ENCODE results near the gene BMP7.

The BMP7 gene

DNA sequence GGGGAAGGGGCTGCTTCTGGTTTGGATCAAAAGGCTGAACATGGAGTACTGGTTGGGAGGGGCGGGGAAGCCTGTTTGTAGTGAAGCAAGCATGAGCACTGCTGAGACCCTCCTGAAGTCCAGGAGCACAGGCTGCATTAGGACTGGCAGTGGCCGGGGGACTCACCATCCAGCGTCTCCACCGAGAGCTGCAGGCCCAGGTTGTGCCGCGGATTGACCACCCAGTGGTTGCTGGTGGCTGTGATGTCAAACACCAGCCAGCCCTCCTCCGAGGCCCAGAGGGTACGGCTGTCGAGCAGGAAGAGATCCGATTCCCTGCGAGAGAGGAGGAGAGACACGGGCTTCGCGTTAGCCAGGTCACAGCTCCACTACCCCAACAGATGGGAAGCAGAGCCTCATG, 64.1 kb downstream of the BMP7 start:
- TF ChIP-seq ZC3H10 (CRISPR knock-in tag; IDR thresholded peaks at IDR 0.05) (no peak), OSR1 (CRISPR knock-in tag; IDR thresholded peaks at IDR 0.05) (no peak), ZNF70 (CRISPR knock-in tag; IDR thresholded peaks at IDR 0.05) (no peak), ZNF8 (CRISPR knock-in tag; IDR thresholded peaks at IDR 0.05) (no peak), ZFP30 (CRISPR knock-in tag; IDR thresholded peaks at IDR 0.05) (no peak), ISL1 (CRISPR knock-in tag; IDR thresholded peaks at IDR 0.05) (no peak), TOX (CRISPR knock-in tag; IDR thresholded peaks at IDR 0.05; ENCODE audit: borderline replicate concordance) (no peak), GLIS3 (CRISPR knock-in tag; IDR thresholded peaks at IDR 0.05) (no peak), SNAI2 (CRISPR knock-in tag; IDR thresholded peaks at IDR 0.05) (no peak)
- TF ChIP-seq, protein P1, sequence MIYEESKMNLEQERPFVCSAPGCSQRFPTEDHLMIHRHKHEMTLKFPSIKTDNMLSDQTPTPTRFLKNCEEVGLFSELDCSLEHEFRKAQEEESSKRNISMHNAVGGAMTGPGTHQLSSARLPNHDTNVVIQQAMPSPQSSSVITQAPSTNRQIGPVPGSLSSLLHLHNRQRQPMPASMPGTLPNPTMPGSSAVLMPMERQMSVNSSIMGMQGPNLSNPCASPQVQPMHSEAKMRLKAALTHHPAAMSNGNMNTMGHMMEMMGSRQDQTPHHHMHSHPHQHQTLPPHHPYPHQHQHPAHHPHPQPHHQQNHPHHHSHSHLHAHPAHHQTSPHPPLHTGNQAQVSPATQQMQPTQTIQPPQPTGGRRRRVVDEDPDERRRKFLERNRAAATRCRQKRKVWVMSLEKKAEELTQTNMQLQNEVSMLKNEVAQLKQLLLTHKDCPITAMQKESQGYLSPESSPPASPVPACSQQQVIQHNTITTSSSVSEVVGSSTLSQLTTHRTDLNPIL (CRISPR knock-in tag; IDR thresholded peaks at IDR 0.05; ENCODE audit: low read depth), result no peak
- TF ChIP-seq, protein P2, sequence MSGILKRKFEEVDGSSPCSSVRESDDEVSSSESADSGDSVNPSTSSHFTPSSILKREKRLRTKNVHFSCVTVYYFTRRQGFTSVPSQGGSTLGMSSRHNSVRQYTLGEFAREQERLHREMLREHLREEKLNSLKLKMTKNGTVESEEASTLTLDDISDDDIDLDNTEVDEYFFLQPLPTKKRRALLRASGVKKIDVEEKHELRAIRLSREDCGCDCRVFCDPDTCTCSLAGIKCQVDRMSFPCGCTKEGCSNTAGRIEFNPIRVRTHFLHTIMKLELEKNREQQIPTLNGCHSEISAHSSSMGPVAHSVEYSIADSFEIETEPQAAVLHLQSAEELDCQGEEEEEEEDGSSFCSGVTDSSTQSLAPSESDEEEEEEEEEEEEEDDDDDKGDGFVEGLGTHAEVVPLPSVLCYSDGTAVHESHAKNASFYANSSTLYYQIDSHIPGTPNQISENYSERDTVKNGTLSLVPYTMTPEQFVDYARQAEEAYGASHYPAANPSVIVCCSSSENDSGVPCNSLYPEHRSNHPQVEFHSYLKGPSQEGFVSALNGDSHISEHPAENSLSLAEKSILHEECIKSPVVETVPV (CRISPR knock-in tag; IDR thresholded peaks at IDR 0.05), result no peak
- no peak for ATAC-seq

DNA sequence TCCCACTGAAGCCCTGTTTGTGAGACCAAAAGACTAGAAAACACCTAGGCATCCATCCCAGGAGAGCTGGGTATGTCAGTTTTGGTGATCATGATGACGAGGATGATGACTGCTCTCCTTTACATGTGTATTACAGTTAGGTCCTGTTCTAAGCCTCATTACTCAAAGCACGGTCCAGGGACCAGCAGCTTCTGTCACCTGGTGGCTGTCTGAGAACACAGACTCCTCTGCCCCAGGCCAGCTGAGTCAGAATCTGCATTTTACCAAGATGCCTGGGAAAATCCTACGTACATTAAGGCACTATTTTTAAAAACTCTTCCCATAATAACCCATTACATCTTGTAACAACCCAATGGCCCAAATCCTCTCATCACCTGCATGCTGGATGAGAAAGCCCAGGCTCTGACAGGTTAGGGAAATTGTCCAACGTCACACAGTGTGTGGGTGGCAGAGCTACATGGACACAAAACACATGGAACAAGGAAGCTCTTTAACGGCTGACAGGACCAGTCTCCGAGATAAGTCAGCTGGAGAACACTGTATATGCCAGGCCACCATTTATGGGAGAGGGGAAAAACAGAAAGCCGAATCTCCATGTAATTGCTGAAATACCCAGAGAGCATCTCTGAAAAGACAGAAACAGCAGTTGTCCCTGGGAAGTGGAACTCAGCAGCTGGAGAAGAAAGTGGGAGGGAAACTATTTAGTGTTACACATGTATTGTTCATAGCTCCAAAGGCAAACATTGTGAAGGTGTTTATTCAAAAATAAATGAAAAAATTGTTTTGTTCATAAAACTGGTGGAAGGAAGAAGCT, 65.4 kb downstream of the BMP7 start:
- TF ChIP-seq RARB (CRISPR knock-in tag; IDR thresholded peaks at IDR 0.05) (no peak), ZNF70 (CRISPR knock-in tag; IDR thresholded peaks at IDR 0.05) (no peak)
- no peak for ATAC-seq

DNA sequence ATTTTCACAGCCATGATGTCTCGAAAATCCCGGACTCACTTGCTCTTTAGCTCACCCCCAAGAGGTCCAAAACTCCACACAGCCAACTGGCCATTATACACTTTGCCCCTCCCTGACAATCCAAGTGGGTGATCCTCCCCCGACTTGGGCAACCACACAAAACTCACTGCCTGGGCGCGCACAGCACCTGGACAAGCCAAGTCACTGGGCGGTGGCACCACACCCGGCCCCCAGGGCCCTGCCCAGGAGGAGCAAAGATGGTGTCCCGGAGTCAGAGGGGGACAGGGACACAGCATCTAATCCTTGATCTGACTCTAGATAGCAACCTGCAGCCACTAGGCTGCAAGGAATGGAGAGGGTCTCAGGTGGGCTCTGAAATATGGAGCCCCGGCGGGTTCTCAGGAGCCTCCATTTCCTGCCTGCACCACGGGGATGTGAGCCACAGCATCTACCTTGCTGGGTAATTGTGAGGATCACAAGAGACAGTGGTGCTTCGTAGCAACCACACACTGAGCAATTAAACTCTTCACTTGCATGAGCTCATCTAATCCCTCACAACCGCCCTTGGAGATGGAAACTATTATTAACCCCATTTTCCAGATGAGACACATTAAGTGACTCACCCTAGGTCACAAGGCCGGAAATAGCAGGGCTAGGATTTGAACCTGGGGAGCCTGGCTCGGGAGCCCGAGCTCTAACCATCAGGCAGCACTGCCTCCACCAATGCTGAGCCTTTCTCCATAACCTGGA, 66.6 kb downstream of the BMP7 start:
- TF ChIP-seq, protein P3, sequence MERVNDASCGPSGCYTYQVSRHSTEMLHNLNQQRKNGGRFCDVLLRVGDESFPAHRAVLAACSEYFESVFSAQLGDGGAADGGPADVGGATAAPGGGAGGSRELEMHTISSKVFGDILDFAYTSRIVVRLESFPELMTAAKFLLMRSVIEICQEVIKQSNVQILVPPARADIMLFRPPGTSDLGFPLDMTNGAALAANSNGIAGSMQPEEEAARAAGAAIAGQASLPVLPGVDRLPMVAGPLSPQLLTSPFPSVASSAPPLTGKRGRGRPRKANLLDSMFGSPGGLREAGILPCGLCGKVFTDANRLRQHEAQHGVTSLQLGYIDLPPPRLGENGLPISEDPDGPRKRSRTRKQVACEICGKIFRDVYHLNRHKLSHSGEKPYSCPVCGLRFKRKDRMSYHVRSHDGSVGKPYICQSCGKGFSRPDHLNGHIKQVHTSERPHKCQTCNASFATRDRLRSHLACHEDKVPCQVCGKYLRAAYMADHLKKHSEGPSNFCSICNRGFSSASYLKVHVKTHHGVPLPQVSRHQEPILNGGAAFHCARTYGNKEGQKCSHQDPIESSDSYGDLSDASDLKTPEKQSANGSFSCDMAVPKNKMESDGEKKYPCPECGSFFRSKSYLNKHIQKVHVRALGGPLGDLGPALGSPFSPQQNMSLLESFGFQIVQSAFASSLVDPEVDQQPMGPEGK (CRISPR knock-in tag; IDR thresholded peaks at IDR 0.05; ENCODE audit: borderline replicate concordance), result no peak
- TF ChIP-seq OSR1 (CRISPR knock-in tag; IDR thresholded peaks at IDR 0.05), result no peak
- TF ChIP-seq ARNTL (CRISPR knock-in tag; IDR thresholded peaks at IDR 0.05; ENCODE audit: borderline replicate concordance, low read depth), result no peak
- no peak for TF ChIP-seq ZNF70 (CRISPR knock-in tag; IDR thresholded peaks at IDR 0.05)
- TF ChIP-seq ZFP3 (CRISPR knock-in tag; IDR thresholded peaks at IDR 0.05), result no peak
- TF ChIP-seq, protein P2 (CRISPR knock-in tag; IDR thresholded peaks at IDR 0.05), result no peak
- TF ChIP-seq TOX (CRISPR knock-in tag; IDR thresholded peaks at IDR 0.05; ENCODE audit: borderline replicate concordance), result no peak
- no peak for TF ChIP-seq ISL1 (CRISPR knock-in tag; IDR thresholded peaks at IDR 0.05)
- no peak for TF ChIP-seq ZFP30 (CRISPR knock-in tag; IDR thresholded peaks at IDR 0.05)
- no peak for TF ChIP-seq RARB (CRISPR knock-in tag; IDR thresholded peaks at IDR 0.05)
- no peak for TF ChIP-seq ZNF8 (CRISPR knock-in tag; IDR thresholded peaks at IDR 0.05)
- TF ChIP-seq, protein P4, sequence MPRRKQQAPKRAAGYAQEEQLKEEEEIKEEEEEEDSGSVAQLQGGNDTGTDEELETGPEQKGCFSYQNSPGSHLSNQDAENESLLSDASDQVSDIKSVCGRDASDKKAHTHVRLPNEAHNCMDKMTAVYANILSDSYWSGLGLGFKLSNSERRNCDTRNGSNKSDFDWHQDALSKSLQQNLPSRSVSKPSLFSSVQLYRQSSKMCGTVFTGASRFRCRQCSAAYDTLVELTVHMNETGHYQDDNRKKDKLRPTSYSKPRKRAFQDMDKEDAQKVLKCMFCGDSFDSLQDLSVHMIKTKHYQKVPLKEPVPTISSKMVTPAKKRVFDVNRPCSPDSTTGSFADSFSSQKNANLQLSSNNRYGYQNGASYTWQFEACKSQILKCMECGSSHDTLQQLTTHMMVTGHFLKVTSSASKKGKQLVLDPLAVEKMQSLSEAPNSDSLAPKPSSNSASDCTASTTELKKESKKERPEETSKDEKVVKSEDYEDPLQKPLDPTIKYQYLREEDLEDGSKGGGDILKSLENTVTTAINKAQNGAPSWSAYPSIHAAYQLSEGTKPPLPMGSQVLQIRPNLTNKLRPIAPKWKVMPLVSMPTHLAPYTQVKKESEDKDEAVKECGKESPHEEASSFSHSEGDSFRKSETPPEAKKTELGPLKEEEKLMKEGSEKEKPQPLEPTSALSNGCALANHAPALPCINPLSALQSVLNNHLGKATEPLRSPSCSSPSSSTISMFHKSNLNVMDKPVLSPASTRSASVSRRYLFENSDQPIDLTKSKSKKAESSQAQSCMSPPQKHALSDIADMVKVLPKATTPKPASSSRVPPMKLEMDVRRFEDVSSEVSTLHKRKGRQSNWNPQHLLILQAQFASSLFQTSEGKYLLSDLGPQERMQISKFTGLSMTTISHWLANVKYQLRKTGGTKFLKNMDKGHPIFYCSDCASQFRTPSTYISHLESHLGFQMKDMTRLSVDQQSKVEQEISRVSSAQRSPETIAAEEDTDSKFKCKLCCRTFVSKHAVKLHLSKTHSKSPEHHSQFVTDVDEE (CRISPR knock-in tag; IDR thresholded peaks at IDR 0.05), result no peak
- no peak for TF ChIP-seq GLIS3 (CRISPR knock-in tag; IDR thresholded peaks at IDR 0.05)
- no peak for TF ChIP-seq ESRRG (CRISPR knock-in tag; IDR thresholded peaks at IDR 0.05)
- TF ChIP-seq ZC3H10 (CRISPR knock-in tag; IDR thresholded peaks at IDR 0.05), result no peak
- TF ChIP-seq SNAI2 (CRISPR knock-in tag; IDR thresholded peaks at IDR 0.05), result no peak
- TF ChIP-seq, protein P1 (CRISPR knock-in tag; IDR thresholded peaks at IDR 0.05; ENCODE audit: low read depth), result no peak
- no peak for ATAC-seq
